Heart left ventricle (tissue), 16 donors: ENCODE results near the gene CEP170B. TPM values are rescaled to one million over a fixed set of nuclear protein-coding genes. Genes with fewer than 3 reads are reported as not detected.
A peak's percentile ranks its signal among the peaks of the same experiment; 100 is the strongest.
"Not testable (repeated sequence)": the region's sequence is repeated elsewhere in the genome, so short reads cannot be mapped to it uniquely, and the experiment has no call there.

Source experiments
- ATAC-seq, 4 donors: fragments of 200-7000 bp; cut with Tn5 transposase; one replicate each; pipeline ENCODE4 v1.9.1; 2020 to 2022; ENCODE audit warnings: moderate library complexity in 4 of 4, mild to moderate bottlenecking in 3 of 4, moderate number of reproducible peaks in 1 of 4
- DNase-seq, 5 donors: peaks; one replicate each; pipeline ENCODE4 v3.0.0-alpha.2; 2020
- H3K27ac ChIP-seq, 12 donors: fragments of 200-600 bp; sonication (generic) in 4 of 12; one replicate each; pipeline versions ENCODE4 v1.5.0 to v1.8.0; 2016 to 2022; ENCODE audit warnings: mild to moderate bottlenecking in 2 of 12
- H3K27me3 ChIP-seq, 9 donors: fragments of 200-600 bp; sonication (generic) in 2 of 9; one replicate each; pipeline versions ENCODE4 v1.5.1 to v1.8.0; 2016 to 2022; ENCODE audit warnings: mild to moderate bottlenecking in 3 of 9
- H3K36me3 ChIP-seq, 9 donors: fragments of 200-600 bp; sonication (generic) in 2 of 9; one replicate each; pipeline versions ENCODE4 v1.5.0 to v1.8.0; 2018 to 2022; ENCODE audit warnings: mild to moderate bottlenecking in 2 of 9
- H3K4me1 ChIP-seq, 12 donors: fragments of 200-600 bp; sonication (generic) in 4 of 12; one replicate each; pipeline versions ENCODE4 v1.5.0 to v1.8.0; 2016 to 2022; ENCODE audit warnings: mild to moderate bottlenecking in 3 of 12
- H3K4me3 ChIP-seq, 12 donors: fragments of 200-600 bp; sonication (generic) in 4 of 12; one replicate each; pipeline versions ENCODE4 v1.5.0 to v1.8.0; 2017 to 2022; ENCODE audit warnings: mild to moderate bottlenecking in 9 of 12, moderate library complexity in 4 of 12
- H3K9me3 ChIP-seq, 12 donors: fragments of 200-600 bp; sonication (generic) in 4 of 12; one replicate each; pipeline versions ENCODE4 v1.5.0 to v1.8.0; 2016 to 2022; ENCODE audit warnings: mild to moderate bottlenecking in 1 of 12
- POLR2A ChIP-seq, 2 donors: fragments of 450-650 bp; IDR thresholded peaks; one replicate each; pipeline ENCODE4 v1.6.1; 2017; ENCODE audit warnings: antibody characterized with exemption in 2 of 2, mild to moderate bottlenecking in 2 of 2, moderate library complexity in 2 of 2
- WGBS, 4 donors: extraction: QIAGEN DNeasy Blood & Tissue Kit in 2 of 4; methylation state at CpG; one replicate each; pipeline versions ENCODE4 v1.1.5 to v1.1.7; 2013 to 2018; 5-methylcytosine and 5-hydroxymethylcytosine counted together
- intact Hi-C, 10 donors: fragments of 100-400 bp; cut with DNase I; formaldehyde crosslinking; loops; one replicate each; pipeline versions ENCODE4 v1.11.1 to v1.14.2; 2022
- polyA plus RNA-seq, 2 donors: library from polyadenylated mRNA; stranded (reverse); fragments of 200-250 nt; gene quantifications; one replicate each; pipeline ENCODE4 v1.2.3, GENCODE V29; 2013
- total RNA-seq, 9 donors: library from RNA; depleted of rRNA in 2 of 9; stranded (reverse); fragments of >200 nt in 2 of 9; fragmentation: NEBNext Ultra II Directional in 3 of 9; extraction: Animal tissue kit (Norgen Biotek cat#: 25700) in 3 of 9; gene quantifications; one replicate each; pipeline versions ENCODE4 v1.1.0 to v1.2.4, GENCODE V29; 2016 to 2023
- TF ChIP-seq, protein P1 (sequence below), 12 donors: fragments of 200-600 bp; sonication (generic) in 4 of 12; IDR thresholded peaks; one replicate each; pipeline versions ENCODE4 v1.5.0 to v1.8.0; 2018 to 2022; ENCODE audit warnings: antibody characterized with exemption in 12 of 12, mild to moderate bottlenecking in 5 of 12
- donor health status: ischemic (EF 13 %, LVEDD 7.1; RV severe dilation, severe dysfunction).
- donor health status: healthy with polysubstance abuse.
- donor health status: DM: no; HTN: yes; CAD: no.
- donor health status: DM: no; HTN: no; CAD: no.
- donor health status: ischemic (EF 25% LVEDD 6.9; RV normal size, moderate dysfunction).
- donor health status: ischemic (EF 25% LVEDD 5.7; RV mildly dilated, moderate dysfunction).
- donor health status: healthy.
- donor health status: DM: yes; HTN: yes; CAD: no.
- donor health status: ischemic (EF 35%, LVEDD 5.7; RV mildly dilated, moderate dysfunction).
- donor health status: nonischemic (EF 11% LVEDD 7.7; RV severe dilation, severe dysfunction).
- donor health status: DM: yes; HTN: yes; CAD: no.
- donor health status: PGD.
- donor health status: ischemic (EF 29% LVEDD 5.4; RV normal size, mild dysfunction).
- donor health status: nonischemic (EF 23%, LVEDD 6.1; RV moderate dilation, normal function).

Gene CEP170B
- total and polyA plus RNA-seq, 11 donors, result 7.5 to 21.9 (median 12.5) TPM

DNA sequence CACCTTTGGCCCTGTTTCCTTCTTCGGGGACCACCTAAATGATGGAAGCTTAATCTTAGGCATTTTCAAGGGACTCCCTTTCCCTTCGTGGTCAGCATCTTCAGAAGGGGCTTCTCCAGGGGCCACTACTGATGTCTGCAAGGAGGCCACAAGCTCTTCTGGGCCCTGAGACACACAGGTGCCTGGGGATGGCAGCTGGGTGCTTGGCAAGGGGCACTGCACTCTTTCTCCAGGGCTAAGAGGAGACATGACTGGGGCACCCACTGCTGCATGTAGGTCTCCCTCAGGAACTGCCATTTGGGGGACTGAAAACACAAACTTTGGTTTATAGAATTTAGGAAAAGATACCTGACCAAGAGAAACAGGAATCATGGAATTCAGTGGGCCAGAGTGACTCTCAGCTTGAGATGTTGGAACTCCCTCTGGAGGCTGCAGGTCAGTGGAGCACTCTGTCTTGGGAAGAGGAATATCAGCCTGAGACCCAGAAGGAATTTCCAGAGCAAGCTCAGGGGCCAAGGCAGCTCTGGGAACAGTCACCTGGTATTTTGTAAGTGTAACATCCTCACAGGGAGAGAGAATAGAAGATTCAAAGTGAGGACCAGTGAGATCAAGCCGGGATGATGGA lies 75.6 kb downstream of the CEP170B start:
- ATAC-seq (no peak), DNase-seq (no peak)
- intact Hi-C loops, result no loop called here
- Histone ChIP-seq H3K27ac (no peak overlapping the region), H3K4me1 (peaks cover 0 to 3% (median 0%) of the 10 kb centered on the region in 12 donors), H3K36me3 (no peaks in the 10 kb centered on the region), H3K9me3 (no peaks in the 10 kb centered on the region), H3K27me3 (peaks cover 0 to 7% (median 0%) of the 10 kb centered on the region in 9 donors), H3K4me3 (no peak overlapping the region)
- TF ChIP-seq, protein P1, sequence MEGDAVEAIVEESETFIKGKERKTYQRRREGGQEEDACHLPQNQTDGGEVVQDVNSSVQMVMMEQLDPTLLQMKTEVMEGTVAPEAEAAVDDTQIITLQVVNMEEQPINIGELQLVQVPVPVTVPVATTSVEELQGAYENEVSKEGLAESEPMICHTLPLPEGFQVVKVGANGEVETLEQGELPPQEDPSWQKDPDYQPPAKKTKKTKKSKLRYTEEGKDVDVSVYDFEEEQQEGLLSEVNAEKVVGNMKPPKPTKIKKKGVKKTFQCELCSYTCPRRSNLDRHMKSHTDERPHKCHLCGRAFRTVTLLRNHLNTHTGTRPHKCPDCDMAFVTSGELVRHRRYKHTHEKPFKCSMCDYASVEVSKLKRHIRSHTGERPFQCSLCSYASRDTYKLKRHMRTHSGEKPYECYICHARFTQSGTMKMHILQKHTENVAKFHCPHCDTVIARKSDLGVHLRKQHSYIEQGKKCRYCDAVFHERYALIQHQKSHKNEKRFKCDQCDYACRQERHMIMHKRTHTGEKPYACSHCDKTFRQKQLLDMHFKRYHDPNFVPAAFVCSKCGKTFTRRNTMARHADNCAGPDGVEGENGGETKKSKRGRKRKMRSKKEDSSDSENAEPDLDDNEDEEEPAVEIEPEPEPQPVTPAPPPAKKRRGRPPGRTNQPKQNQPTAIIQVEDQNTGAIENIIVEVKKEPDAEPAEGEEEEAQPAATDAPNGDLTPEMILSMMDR (IDR thresholded peaks at IDR 0.05), result no peak
- no peak for TF ChIP-seq POLR2A (IDR thresholded peaks at IDR 0.05)
- 77 to 84% (median 80%) methylated on average over 3 of the region's 3 CpGs for WGBS, 4 donors

DNA sequence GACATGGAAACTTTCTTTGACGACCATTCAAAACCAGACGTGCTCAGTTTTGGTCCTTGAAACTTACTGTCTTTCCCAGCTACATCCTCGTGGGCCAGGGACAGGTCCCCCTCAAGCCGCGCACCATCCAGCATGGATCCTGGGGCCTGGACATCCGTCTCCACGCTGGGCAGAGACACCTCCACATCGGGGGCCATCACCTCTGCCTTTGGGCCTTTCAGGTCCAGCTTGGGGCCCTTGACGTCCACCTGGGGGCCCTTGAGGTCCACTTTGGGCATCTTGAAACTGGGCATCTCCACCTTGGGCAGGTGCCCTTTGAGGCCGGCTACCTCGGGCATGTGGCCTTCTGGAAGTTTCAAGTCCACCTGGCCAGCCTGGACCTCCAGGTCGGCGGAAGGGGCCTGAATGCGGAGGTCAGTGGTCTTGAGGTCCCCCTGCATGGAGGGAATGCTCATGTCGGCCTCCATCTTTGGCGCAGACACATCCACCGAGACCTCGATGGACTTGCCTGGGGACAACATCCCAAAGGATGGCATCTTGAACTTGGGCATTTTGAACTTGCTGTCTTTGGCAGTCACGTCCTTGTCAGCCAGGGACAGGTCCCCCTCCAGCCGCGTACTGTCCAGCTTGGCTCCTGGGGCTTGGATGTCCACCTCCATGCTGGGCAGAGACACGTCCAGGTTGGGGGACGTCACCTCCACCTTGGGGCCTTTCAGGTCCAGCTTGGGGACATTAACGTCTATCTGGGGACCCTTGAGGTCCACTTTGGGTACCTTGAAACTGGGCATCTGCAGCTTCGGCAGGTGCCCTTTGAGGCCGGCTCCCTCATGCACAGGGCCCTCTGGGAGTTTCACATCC lies 76.7 kb downstream of the CEP170B start:
- no peak overlapping the region for H3K27ac ChIP-seq
- peaks cover 0 to 3% (median 0%) of the 10 kb centered on the region in 12 donors for H3K4me1 ChIP-seq
- TF ChIP-seq, protein P1 (IDR thresholded peaks at IDR 0.05), result no peak
- no peak for TF ChIP-seq POLR2A (IDR thresholded peaks at IDR 0.05)
- WGBS, 4 donors, result 91 to 95% (median 93%) methylated on average over 23 to 26 of the region's 26 CpGs
- no peak overlapping the region for H3K4me3 ChIP-seq
- ATAC-seq, result no peak
- no peaks in the 10 kb centered on the region for H3K36me3 ChIP-seq
- H3K27me3 ChIP-seq, result peaks cover 0 to 6% (median 0%) of the 10 kb centered on the region in 9 donors
- no peaks in the 10 kb centered on the region for H3K9me3 ChIP-seq
- peak in 1 of 5 donors; percentile 42 for DNase-seq
- intact Hi-C loops, result no loop called here

DNA sequence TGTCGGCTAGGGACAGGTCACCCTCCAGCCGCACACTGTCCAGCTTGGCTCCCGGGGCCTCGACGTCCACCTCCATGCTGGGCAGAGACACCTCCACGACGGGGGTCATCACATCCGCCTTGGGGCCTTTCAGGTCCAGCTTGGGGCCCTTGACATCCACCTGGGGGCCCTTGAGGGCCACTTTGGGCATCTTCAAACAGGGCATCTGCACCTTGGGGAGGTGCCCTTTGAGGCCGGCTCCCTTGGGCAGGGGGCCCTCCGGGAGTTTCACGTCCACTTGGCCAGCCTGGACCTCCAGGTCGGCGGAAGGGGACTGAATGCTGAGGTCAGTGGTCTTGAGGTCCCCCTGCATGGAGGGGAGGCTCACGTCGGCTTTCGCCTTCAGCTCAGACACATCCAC lies 77.5 kb downstream of the CEP170B start:
- no peak for TF ChIP-seq POLR2A (IDR thresholded peaks at IDR 0.05)
- TF ChIP-seq, protein P1 (IDR thresholded peaks at IDR 0.05), result no peak
- Histone ChIP-seq H3K27me3 (peaks cover 0 to 4% (median 0%) of the 10 kb centered on the region in 9 donors), H3K9me3 (no peaks in the 10 kb centered on the region), H3K4me1 (peaks cover 0 to 3% (median 0%) of the 10 kb centered on the region in 12 donors), H3K36me3 (no peaks in the 10 kb centered on the region), H3K27ac (no peak overlapping the region), H3K4me3 (no peak overlapping the region)
- DNase-seq (peak in 2 of 5 donors; percentile 4 to 21), ATAC-seq (no peak)
- intact Hi-C loops, result no loop called here
- 91 to 96% (median 92%) methylated on average over 16 of the region's 16 CpGs for WGBS, 4 donors

DNA sequence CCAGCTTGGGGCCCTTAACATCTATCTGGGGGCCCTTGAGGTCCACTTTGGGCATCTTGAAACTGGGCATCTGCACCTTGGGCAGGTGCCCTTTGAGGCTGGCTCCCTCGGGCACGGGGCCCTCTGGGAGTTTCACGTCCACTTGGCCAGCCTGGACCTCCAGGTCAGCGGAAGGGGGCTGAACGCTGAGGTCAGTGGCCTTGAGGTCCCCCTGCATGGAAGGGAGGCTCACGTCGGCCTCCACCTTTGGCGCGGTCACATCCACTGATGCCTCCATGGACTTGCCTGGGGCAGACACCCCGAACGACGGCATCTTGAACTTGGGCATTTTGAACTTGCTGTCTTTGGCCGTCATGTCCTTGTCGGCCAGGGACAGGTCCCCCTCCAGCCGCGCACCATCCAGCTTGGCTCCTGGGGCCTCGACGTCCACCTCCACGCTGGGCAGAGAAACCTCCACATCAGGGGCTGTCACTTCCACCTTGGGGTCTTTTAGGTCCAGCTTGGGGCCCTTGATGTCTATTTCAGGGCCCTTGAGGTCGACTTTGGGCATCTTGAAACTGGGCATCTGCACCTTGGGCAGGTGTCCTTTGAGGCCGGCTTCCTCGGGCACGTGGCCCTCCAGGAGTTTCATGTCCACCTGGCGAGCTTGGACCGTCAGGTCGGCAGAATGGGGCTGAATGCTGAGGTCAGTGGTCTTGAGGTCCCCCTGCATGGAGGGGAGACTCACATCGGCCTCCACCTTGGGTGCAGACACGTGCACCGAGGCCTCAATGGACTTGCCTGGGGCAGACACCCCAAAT lies 78.3 kb downstream of the CEP170B start:
- ATAC-seq, H3K4me3 ChIP-seq, H3K9me3 ChIP-seq, H3K36me3 ChIP-seq, intact Hi-C loops, H3K27me3 ChIP-seq, H3K27ac ChIP-seq, H3K4me1 ChIP-seq: not testable (repeated sequence)
- WGBS, 4 donors, result 85 to 93% (median 89%) methylated on average over 21 to 29 of the region's 29 CpGs
- DNase-seq, result peak in 3 of 5 donors; percentile 3 to 45 (median 16)

DNA sequence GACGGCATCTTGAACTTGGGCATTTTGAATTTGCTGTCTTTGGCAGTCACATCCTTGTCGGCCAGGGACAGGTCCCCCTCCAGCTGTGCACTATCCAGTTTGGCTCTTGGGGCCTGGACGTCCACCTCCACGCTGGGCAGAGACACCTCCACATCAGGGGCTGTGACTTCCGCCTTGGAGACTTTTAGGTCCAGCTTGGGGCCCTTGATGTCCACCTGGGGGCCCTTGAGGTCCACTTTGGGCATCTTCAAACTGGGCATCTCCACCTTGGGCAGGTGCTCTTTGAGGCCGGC lies 78.9 kb downstream of the CEP170B start:
- H3K27ac ChIP-seq, intact Hi-C loops, H3K36me3 ChIP-seq, H3K9me3 ChIP-seq, DNase-seq, H3K4me1 ChIP-seq, ATAC-seq, H3K4me3 ChIP-seq, H3K27me3 ChIP-seq: not testable (repeated sequence)
- WGBS, 4 donors, result 80 to 92% (median 88%) methylated on average over 5 to 6 of the region's 6 CpGs

DNA sequence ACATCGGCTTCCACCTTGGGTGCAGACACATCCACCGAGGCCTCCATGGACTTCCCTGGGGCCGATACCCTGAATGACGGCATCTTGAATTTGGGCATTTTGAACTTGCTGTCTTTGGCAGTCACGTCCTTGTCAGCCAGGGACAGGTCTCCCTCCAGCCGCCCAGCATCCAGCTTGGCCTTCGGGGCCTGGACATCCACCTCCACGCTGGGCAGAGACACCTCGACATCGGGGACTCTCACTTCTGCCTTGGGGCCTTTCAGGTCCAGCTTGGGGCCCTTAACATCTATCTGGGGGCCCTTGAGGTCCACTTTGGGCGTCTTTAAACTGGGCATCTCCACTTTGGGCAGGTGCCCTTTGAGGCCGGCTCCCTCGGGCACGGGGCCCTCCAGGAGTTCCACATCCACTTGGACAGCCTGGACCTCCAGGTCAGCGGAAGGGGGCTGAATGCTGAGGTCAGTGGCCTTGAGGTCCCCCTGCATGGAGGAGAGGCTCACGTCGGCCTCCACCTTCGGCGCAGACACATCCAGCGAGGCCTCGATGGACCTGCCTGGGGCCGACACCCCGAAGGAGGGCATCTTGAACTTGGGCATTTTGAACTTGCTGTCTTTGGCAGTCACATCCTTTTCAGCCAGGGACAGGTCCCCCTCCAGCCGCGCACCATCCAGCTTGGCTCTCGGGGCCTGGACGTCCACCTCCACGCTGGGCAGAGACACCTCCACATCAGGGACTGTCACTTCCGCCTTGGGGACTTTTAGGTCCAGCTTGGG lies 79.6 kb downstream of the CEP170B start:
- H3K27me3 ChIP-seq, H3K4me1 ChIP-seq, H3K27ac ChIP-seq, intact Hi-C loops, H3K4me3 ChIP-seq, ATAC-seq, H3K9me3 ChIP-seq, H3K36me3 ChIP-seq: not testable (repeated sequence)
- DNase-seq, result peak in 4 of 5 donors; percentile 3 to 43 (median 12)
- WGBS, 4 donors, result 90 to 95% (median 93%) methylated on average over 18 to 29 of the region's 29 CpGs

DNA sequence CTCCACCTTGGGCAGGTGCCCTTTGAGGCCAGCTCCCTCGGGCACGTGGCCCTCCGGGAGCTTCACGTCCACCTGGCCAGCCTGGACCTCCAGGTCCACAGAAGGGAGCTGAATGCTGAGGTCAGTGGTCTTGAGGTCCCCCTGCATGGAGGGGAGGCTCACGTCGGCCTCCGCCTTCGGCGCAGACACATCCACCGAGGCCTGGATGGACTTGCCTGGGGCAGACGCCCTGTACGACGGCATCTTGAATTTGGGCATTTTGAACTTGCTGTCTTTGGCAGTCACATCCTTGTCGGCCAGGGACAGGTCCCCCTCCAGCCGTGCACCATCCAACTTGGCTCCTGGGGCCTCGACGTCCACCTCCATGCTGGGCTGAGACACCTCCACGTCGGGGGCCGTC lies 80.2 kb downstream of the CEP170B start:
- intact Hi-C loops, ATAC-seq, H3K36me3 ChIP-seq, H3K9me3 ChIP-seq, H3K27ac ChIP-seq, H3K4me1 ChIP-seq, H3K4me3 ChIP-seq, H3K27me3 ChIP-seq: not testable (repeated sequence)
- WGBS, 4 donors, result 85 to 95% (median 89%) methylated on average over 17 to 20 of the region's 20 CpGs
- peak in 3 of 5 donors; percentile 13 to 47 (median 18) for DNase-seq
